ENCODE data around the gene FANCG.

DNA sequence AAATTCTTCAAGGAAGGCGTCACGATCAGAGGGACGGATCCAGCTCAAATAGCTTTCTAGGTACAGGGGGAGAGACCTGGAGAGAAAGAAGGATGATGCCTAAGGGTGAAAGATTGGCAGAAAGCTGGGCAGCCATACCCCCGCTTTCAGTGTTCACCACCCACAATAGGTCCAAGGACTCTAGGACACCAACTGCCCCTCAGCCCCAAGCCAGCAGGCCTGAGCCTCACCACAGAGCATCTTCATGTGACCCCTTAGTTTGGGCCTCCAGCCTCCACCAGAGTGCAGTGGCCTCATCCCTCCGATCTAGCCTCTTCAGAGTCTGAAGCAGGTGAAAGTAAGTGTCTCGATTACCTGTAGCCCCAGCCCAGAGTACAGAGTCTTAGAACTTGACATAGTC is 5.6 kb downstream of the FANCG start:
- TF ChIP-seq ZNF510 (tag by site-specific recombination; IDR thresholded peaks at IDR 0.05; ENCODE audit: insufficient replicate concordance), result no peak
- no peak for TF ChIP-seq ZNF302 (tag by site-specific recombination; IDR thresholded peaks at IDR 0.05; ENCODE audit: low read depth)
- TF ChIP-seq KLF9 (tag by site-specific recombination; IDR thresholded peaks at IDR 0.05; ENCODE audit: low read depth), result no peak
- TF ChIP-seq, protein P1, sequence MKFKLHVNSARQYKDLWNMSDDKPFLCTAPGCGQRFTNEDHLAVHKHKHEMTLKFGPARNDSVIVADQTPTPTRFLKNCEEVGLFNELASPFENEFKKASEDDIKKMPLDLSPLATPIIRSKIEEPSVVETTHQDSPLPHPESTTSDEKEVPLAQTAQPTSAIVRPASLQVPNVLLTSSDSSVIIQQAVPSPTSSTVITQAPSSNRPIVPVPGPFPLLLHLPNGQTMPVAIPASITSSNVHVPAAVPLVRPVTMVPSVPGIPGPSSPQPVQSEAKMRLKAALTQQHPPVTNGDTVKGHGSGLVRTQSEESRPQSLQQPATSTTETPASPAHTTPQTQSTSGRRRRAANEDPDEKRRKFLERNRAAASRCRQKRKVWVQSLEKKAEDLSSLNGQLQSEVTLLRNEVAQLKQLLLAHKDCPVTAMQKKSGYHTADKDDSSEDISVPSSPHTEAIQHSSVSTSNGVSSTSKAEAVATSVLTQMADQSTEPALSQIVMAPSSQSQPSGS (tag by site-specific recombination; IDR thresholded peaks at IDR 0.05; ENCODE audit: low read depth), result no peak
- TF ChIP-seq, protein P2, sequence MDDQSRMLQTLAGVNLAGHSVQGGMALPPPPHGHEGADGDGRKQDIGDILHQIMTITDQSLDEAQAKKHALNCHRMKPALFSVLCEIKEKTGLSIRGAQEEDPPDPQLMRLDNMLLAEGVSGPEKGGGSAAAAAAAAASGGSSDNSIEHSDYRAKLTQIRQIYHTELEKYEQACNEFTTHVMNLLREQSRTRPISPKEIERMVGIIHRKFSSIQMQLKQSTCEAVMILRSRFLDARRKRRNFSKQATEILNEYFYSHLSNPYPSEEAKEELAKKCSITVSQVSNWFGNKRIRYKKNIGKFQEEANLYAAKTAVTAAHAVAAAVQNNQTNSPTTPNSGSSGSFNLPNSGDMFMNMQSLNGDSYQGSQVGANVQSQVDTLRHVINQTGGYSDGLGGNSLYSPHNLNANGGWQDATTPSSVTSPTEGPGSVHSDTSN (CRISPR knock-in tag; IDR thresholded peaks at IDR 0.05), result no peak
- TF ChIP-seq ZNF514 (tag by site-specific recombination; IDR thresholded peaks at IDR 0.05), result no peak

Measured in HEK293 (cell line).